ENCODE data around the gene NSD2.
"Not testable (repeated sequence)": the region's sequence is repeated elsewhere in the genome, so short reads cannot be mapped to it uniquely, and the experiment has no call there.

GRCh38 chr4:1909696-1910095 lies 38.5 kb downstream of the NSD2 start:
- TF ChIP-seq, protein P1, sequence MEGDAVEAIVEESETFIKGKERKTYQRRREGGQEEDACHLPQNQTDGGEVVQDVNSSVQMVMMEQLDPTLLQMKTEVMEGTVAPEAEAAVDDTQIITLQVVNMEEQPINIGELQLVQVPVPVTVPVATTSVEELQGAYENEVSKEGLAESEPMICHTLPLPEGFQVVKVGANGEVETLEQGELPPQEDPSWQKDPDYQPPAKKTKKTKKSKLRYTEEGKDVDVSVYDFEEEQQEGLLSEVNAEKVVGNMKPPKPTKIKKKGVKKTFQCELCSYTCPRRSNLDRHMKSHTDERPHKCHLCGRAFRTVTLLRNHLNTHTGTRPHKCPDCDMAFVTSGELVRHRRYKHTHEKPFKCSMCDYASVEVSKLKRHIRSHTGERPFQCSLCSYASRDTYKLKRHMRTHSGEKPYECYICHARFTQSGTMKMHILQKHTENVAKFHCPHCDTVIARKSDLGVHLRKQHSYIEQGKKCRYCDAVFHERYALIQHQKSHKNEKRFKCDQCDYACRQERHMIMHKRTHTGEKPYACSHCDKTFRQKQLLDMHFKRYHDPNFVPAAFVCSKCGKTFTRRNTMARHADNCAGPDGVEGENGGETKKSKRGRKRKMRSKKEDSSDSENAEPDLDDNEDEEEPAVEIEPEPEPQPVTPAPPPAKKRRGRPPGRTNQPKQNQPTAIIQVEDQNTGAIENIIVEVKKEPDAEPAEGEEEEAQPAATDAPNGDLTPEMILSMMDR (IDR thresholded peaks at IDR 0.05), result not testable (repeated sequence)
- TF ChIP-seq POLR2AphosphoS5, POLR2A, EP300 (IDR thresholded peaks at IDR 0.05): not testable (repeated sequence)

Data from sigmoid colon (tissue), 4 donors.